BE2C (cell line): ENCODE results near the gene SAMD10.
A peak's percentile ranks its signal among the peaks of the same experiment; 100 is the strongest.

Source experiments
- DNase-seq: peaks from one replicate; pipeline ENCODE4 v3.0.0-alpha.2; 2020
- H3K27me3 ChIP-seq: fragments of 250-450 bp; sonication (Bioruptor Pico); 2 replicates; pipeline ENCODE4 v1.5.1; 2020; ENCODE audit warnings: mild to moderate bottlenecking
- H3K36me3 ChIP-seq: fragments of 250-450 bp; sonication (Bioruptor Pico); 2 replicates; pipeline ENCODE4 v1.5.1; 2020; ENCODE audit warnings: mild to moderate bottlenecking
- H3K4me1 ChIP-seq: fragments of 250-450 bp; sonication (Bioruptor Pico); 2 replicates; pipeline ENCODE4 v1.5.1; 2020
- H3K4me3 ChIP-seq: 2 replicates; pipeline ENCODE4 v1.5.1; 2011; ENCODE audit warnings: low read depth, low read length
- H3K9me3 ChIP-seq: fragments of 250-450 bp; sonication (Bioruptor Pico); 2 replicates; pipeline ENCODE4 v1.5.1; 2020
- TF ChIP-seq, protein P1 (sequence below): IDR thresholded peaks from 2 replicates; pipeline ENCODE4 v1.5.1; 2012; ENCODE audit warnings: mild to moderate bottlenecking, low read depth, low read length

Gene SAMD10

DNA sequence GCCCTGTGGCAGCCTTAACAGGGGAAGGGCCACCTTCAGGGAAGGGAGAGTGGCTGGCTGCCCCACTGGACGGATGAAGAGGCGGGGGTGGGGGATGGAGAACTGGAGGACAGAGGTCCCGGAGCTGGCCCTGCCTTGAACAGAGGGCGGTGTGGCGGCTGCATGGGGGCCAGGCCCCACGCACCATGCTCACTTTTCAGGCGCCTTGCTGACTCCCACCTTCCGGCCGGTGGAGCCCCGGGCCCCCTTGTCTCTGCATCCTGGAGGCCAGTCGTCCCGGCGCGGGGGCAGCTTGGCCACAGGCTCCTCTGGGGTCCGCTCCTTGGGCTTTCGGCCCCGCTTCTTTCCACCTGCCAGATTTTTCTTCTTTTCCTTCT lies 19.8 kb downstream of the SAMD10 start:
- Histone ChIP-seq H3K27me3 (no peaks in the 10 kb centered on the region), H3K9me3 (no peaks in the 10 kb centered on the region), H3K4me3 (no peak overlapping the region), H3K4me1 (peaks cover 6% of the 10 kb centered on the region; the same call in 1 of the 2 replicates), H3K36me3 (peaks cover 43% of the 10 kb centered on the region)
- DNase-seq, result no peak
- TF ChIP-seq, protein P1, sequence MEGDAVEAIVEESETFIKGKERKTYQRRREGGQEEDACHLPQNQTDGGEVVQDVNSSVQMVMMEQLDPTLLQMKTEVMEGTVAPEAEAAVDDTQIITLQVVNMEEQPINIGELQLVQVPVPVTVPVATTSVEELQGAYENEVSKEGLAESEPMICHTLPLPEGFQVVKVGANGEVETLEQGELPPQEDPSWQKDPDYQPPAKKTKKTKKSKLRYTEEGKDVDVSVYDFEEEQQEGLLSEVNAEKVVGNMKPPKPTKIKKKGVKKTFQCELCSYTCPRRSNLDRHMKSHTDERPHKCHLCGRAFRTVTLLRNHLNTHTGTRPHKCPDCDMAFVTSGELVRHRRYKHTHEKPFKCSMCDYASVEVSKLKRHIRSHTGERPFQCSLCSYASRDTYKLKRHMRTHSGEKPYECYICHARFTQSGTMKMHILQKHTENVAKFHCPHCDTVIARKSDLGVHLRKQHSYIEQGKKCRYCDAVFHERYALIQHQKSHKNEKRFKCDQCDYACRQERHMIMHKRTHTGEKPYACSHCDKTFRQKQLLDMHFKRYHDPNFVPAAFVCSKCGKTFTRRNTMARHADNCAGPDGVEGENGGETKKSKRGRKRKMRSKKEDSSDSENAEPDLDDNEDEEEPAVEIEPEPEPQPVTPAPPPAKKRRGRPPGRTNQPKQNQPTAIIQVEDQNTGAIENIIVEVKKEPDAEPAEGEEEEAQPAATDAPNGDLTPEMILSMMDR, result no peak

DNA sequence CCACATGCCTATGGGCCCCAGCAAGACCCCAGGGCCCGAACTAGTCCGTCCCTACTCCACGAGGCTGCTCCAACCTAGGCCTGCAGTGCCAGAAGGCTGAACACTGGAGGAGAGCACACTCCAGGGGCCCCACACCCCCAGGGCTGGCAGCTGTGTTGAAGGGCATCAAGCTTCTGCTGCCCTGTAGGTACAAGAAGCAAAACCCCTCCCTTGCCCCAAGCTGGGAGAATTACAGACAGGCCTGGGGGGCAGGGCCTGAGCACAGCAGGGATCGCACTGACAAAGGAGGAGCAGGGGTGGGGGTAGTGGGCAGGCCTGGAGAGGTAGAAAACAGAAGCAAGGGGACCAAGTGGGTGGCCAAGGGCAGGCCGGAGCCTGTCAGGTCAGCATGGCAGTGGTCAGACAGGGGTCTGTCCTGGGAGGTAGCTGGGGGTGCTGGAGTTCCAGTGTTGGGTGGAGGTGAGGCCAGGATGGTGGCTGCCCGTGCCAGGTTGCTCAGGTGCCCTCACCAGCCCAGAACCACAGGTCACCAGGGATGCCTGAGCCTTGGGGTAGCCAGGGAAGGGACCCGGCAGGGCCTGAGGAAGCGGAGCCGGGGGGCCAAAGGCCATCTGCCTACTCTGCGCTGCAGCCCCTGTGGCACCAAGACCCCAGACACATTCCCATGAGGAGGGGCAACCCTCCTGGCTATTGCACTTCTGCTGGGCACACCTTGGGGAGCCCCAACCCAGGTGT lies 20.3 kb downstream of the SAMD10 start:
- TF ChIP-seq, protein P1, result no peak
- no peak overlapping the region for H3K4me3 ChIP-seq
- no peak for DNase-seq
- H3K27me3 ChIP-seq, result no peaks in the 10 kb centered on the region
- peaks cover 38% of the 10 kb centered on the region for H3K36me3 ChIP-seq
- peaks cover 11% of the 10 kb centered on the region for H3K4me1 ChIP-seq
- no peaks in the 10 kb centered on the region for H3K9me3 ChIP-seq

DNA sequence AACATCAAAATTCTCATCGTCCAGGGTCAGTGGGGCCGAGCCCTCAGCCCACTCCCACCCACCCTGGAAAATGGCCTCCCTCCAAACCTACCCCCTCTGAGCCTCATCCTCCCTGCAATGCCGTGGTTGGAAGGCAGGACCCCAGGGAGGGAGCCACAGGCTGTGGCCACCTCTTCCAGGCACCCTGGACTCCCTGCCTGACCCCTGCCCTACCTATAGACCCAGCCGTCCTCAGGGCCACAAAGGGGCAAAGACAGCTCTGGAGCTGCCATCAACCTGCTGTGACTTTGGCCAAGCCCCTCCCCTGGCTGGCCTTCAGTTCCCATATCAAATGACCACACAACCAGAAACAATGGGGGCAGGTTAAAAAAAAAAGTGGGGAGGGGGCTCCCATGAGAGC lies 21.0 kb downstream of the SAMD10 start:
- Histone ChIP-seq H3K36me3 (peaks cover 31% of the 10 kb centered on the region), H3K27me3 (no peaks in the 10 kb centered on the region), H3K4me3 (no peak overlapping the region), H3K4me1 (peaks cover 12% of the 10 kb centered on the region), H3K9me3 (no peaks in the 10 kb centered on the region)
- DNase-seq, result no peak
- TF ChIP-seq, protein P1, result no peak

DNA sequence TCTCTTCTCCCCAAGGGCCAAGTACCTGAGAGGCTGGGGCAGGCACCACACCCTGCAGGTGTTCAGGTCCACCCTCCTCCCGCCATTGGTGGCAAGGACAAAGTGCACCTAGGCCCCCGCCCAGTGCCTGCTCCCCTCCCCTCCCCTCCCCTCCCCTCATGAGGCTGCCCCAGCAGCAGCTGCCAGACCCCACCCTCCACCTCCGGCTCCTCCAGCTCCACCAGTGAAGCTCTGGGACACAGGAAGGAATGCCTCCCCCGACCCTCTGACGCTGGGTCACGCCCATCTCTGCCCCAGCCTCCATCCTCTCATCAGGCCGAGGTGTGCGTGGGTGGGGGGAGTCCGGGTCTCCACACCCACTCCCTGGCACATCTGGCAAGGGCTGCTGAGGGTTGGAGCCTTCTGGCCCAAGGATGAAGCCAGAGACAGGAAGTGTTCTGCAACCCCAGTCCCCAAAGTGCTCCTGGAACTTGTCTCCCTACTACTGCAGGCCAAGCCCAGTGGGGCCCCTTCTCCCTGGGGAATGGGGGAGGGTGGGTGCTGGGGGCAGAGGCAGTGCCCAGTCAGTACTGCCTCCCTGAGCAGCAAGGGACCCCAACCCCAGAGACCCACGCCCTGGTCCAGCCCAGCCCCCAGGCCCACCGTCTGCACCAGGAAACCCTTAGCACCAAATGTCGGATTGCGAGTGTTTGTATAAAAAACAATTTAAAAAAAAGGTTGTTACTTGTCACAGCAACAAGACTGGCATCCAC lies 21.6 kb downstream of the SAMD10 start:
- TF ChIP-seq, protein P1, result no peak
- peaks cover 25% of the 10 kb centered on the region for H3K36me3 ChIP-seq
- DNase-seq, result peak; percentile 63
- peaks cover 12% of the 10 kb centered on the region for H3K4me1 ChIP-seq
- H3K27me3 ChIP-seq, result no peaks in the 10 kb centered on the region
- H3K9me3 ChIP-seq, result no peaks in the 10 kb centered on the region
- H3K4me3 ChIP-seq, result peak overlapping the region; percentile 76; the same call in 1 of the 2 replicates

DNA sequence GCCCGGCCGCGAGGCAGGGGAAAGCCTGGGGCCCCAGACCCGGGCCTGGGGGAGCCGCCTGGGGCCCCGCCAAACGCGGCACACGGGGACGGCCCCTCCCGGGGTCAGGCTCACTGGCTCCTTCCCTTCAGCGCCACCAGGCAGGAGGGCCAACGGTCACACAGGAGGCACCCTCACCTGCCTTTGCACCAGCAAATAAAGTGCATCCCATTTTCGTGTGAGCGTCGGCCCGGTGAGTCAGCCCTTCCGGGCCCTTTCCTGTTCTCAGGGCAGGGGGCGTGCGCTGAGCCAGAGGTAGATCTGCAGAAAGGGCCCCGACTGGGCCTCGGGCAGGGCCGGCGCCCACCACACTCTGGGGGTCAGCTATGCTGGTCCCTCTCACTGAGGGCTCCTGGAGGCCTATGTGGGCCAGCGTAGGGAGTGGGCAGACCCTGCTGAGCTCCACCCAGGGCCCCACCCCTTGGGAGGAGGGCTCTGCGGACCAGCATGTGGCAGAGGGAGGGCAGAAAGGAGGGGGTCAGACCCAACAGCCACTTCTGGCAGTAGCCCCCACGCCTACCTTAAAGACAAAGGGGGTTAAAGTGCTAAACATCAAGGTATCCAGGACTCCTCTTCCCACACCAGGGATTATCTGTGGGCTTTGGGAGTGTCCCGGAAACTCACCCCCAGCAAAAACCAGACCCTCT lies 22.3 kb downstream of the SAMD10 start:
- peaks cover 12% of the 10 kb centered on the region for H3K4me1 ChIP-seq

More for the DNA sequence above, 22.3 kb downstream of the SAMD10 start:
- peak; percentile 87 for DNase-seq
- peaks cover 19% of the 10 kb centered on the region for H3K36me3 ChIP-seq
- H3K27me3 ChIP-seq, result no peaks in the 10 kb centered on the region
- no peaks in the 10 kb centered on the region for H3K9me3 ChIP-seq
- H3K4me3 ChIP-seq, result peak overlapping the region; percentile 76
- TF ChIP-seq, protein P1, result no peak
